ENCODE data around the gene BET1L. TPM values are rescaled to one million over a fixed set of nuclear protein-coding genes. Genes with fewer than 3 reads are reported as not detected.
"Not testable (repeated sequence)": the region's sequence is repeated elsewhere in the genome, so short reads cannot be mapped to it uniquely, and the experiment has no call there.

Gene BET1L
- total RNA-seq, 1 donor from 2014 or later = 15.2 TPM

GRCh38 chr11:251550-251949 is 44.4 kb upstream of the BET1L start:
- no peak overlapping the region for H3K4me3 ChIP-seq (ENCODE audit: low read depth, low read length)
- TF ChIP-seq CTCF (conservative IDR thresholded peaks at IDR 0.05; ENCODE audit: low read depth, low read length) = peak; percentile 6
- DNase-seq (ENCODE audit: low read depth) = no peak

- no peak for DNase-seq (ENCODE audit: low read depth)
- H3K4me3 ChIP-seq (ENCODE audit: low read depth, low read length) = no peak overlapping the region
- TF ChIP-seq CTCF (conservative IDR thresholded peaks at IDR 0.05; ENCODE audit: low read depth, low read length) = peak; percentile 70
Observed at GRCh38 chr11:250740-251299, 43.6 kb upstream of the BET1L start.

GRCh38 chr11:250274-250673 is 43.1 kb upstream of the BET1L start:
- H3K4me3 ChIP-seq (ENCODE audit: low read depth, low read length) = no peak overlapping the region
- no peak for TF ChIP-seq CTCF (conservative IDR thresholded peaks at IDR 0.05; ENCODE audit: low read depth, low read length)
- no peak for DNase-seq (ENCODE audit: low read depth)

GRCh38 chr11:249062-249461 is 41.9 kb upstream of the BET1L start:
- DNase-seq (ENCODE audit: low read depth) = no peak
- H3K4me3 ChIP-seq (ENCODE audit: low read depth, low read length) = no peak overlapping the region
- no peak for TF ChIP-seq CTCF (conservative IDR thresholded peaks at IDR 0.05; ENCODE audit: low read depth, low read length)

- no peak overlapping the region for H3K4me3 ChIP-seq (ENCODE audit: low read depth, low read length)
- peak; percentile 26 for DNase-seq (ENCODE audit: low read depth)
- TF ChIP-seq CTCF (conservative IDR thresholded peaks at IDR 0.05; ENCODE audit: low read depth, low read length) = no peak
Observed at GRCh38 chr11:244376-244775, 37.2 kb upstream of the BET1L start.

- TF ChIP-seq CTCF (conservative IDR thresholded peaks at IDR 0.05; ENCODE audit: low read depth, low read length) = no peak
- DNase-seq (ENCODE audit: low read depth) = no peak
Observed at GRCh38 chr11:241634-242033, 34.4 kb upstream of the BET1L start.

GRCh38 chr11:240315-240714 is 33.1 kb upstream of the BET1L start:
- DNase-seq (ENCODE audit: low read depth) = no peak
- H3K4me3 ChIP-seq (ENCODE audit: low read depth, low read length) = no peak overlapping the region
- TF ChIP-seq CTCF (conservative IDR thresholded peaks at IDR 0.05; ENCODE audit: low read depth, low read length) = no peak

More at GRCh38 chr11:241634-242033, 34.4 kb upstream of the BET1L start:
- H3K4me3 ChIP-seq (ENCODE audit: low read depth, low read length) = no peak overlapping the region

- H3K4me3 ChIP-seq (ENCODE audit: low read depth, low read length); DNase-seq (ENCODE audit: low read depth): not testable (repeated sequence)
Observed at GRCh38 chr11:238346-238745, 31.1 kb upstream of the BET1L start.
